Omental fat pad (tissue), 4 donors: ENCODE measurements around the gene EPHA8. TPM values are rescaled to one million over a fixed set of nuclear protein-coding genes. Genes with fewer than 3 reads are reported as not detected.

Experiments
- ATAC-seq: fragments of 150-250 bp; one replicate; pipeline ENCODE4 v1.9.1; 2016; ENCODE audit warnings: mild to moderate bottlenecking, moderate library complexity; ENCODE audit not compliant: low FRiP score
- DNase-seq: peaks from one replicate; pipeline ENCODE4 v3.0.0-alpha.2; 2019; ENCODE audit warnings: low spot score
- CTCF ChIP-seq, 3 donors: fragments of 450-650 bp; IDR thresholded peaks; one replicate each; pipeline ENCODE4 v1.5.1; 2016 to 2017; ENCODE audit warnings: antibody characterized with exemption in 3 of 3, mild to moderate bottlenecking in 3 of 3, moderate library complexity in 2 of 3
- total RNA-seq, 4 donors: library from RNA; depleted of rRNA; stranded (reverse); fragments of >200 nt; gene quantifications; one replicate each; pipeline ENCODE4 v1.1.0, GENCODE V29; 2016

Gene EPHA8
- total RNA-seq, 4 donors from 2014 or later, result not detected

- no peak for TF ChIP-seq CTCF (IDR thresholded peaks at IDR 0.05)
- DNase-seq, result no peak
- no peak for ATAC-seq
These were observed 49.6 kb downstream of the EPHA8 start for GRCh38 chr1:22612671-22613571.

GRCh38 chr1:22613572-22613918, 50.3 kb downstream of the EPHA8 start:
- ATAC-seq (no peak), DNase-seq (no peak)
- TF ChIP-seq CTCF (IDR thresholded peaks at IDR 0.05), result no peak

DNA sequence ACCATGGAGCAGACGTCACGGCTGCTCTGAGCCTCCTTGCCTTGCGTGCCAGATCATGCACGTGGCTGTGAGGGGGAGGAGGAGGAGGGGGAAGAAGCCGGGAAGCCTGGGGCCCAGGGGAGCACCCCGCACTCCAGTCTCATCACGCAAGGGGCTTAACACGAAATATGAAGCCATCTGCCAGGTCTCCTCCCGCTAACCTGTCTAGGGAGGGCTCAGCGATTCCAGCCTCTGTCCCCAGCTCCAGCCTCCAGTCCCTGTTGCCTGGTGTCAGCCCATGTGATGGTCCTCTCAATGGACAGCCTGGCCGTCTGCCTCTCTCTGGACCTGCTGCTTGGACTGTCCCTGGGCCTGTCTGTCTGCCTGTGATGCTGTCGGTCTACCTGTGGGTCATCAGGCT, 50.7 kb downstream of the EPHA8 start:
- ATAC-seq, result no peak

GRCh38 chr1:22615886-22616285, 52.6 kb downstream of the EPHA8 start:
- ATAC-seq, result no peak
- no peak for TF ChIP-seq CTCF (IDR thresholded peaks at IDR 0.05)

More for the DNA sequence above, 50.7 kb downstream of the EPHA8 start:
- no peak for DNase-seq
- TF ChIP-seq CTCF (IDR thresholded peaks at IDR 0.05), result no peak

DNA sequence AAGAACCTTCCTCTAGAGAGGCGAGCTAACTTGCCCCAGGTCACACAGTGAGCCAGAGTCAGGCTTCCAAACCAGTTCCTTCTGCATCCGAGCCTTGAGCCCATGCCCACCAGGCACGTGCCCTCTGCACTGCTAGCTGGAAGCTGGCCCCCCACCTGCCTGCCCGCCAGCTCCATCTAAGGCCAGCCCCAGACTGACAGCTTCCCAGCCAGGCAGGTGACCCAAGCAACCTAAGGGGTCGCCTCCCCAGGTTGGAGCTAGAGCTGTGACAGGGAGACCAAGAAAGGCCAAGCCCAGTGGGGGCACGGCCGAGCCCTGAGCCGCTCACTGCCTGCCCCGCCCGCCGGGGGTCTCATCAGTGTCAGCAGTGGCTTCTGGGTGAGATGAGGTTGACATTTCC, 53.3 kb downstream of the EPHA8 start:
- ATAC-seq, result no peak
- no peak for DNase-seq
- TF ChIP-seq CTCF (IDR thresholded peaks at IDR 0.05), result no peak

More at GRCh38 chr1:22615886-22616285, 52.6 kb downstream of the EPHA8 start:
- DNase-seq, result no peak

DNA sequence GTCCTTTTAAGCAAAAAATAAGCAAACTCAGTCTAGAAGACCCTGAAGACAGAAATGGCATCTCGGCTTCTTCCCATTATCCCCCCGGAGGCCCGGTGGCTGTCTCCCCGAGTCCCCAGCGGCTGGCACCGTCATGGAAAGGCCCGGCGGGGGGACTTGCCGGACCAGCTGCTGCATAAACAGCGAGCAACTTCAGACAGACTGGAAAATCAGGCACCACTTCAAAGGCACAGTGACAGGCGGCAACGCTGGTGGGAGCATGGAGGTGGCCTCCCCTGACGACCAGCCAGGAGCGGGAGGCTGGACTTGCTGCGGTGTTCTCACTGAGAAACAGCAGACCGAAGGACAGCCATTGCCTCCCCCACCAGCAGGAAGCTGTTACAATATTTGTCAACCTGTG, 54.8 kb downstream of the EPHA8 start:
- DNase-seq (no peak), ATAC-seq (no peak)
- no peak for TF ChIP-seq CTCF (IDR thresholded peaks at IDR 0.05)

DNA sequence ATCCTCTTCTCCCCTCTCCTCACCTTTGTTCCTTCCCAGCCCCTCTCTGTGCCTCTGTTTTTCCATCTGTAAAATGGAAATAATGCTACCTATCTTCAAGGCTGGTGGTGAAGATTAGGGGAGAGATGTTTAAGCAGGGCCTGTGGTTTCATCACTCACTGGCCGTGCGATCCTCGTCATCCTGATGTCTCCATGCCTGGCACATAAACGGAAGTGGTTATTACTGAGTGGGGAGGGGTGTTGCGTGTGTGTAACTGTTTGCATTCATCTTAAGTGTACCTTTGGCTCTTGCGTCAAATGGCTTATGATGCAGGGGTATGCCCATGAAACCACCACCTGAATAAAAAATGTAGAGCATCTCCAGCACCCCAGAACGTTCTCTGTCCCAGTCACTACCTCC, 56.0 kb downstream of the EPHA8 start:
- no peak for ATAC-seq
- no peak for TF ChIP-seq CTCF (IDR thresholded peaks at IDR 0.05)
- DNase-seq, result no peak
